Activated CD4-positive, alpha-beta T cell treated with anti-CD3 and anti-CD28 coated beads for 36 hours (primary cell): ENCODE data around the gene TMOD3. TPM values are rescaled to one million over a fixed set of nuclear protein-coding genes. Genes with fewer than 3 reads are reported as not detected.

ENCODE experiments used
- ATAC-seq: fragments of 200-7000 bp; cut with Tn5 transposase; one replicate; pipeline ENCODE4 v1.10.0; 2021; ENCODE audit warnings: mild to moderate bottlenecking, moderate library complexity
- CTCF ChIA-PET: fragments of 350-600 bp; sonication (Branson Sonifier 250); formaldehyde crosslinking; loops from one replicate; lab custom pipeline; 2021; ENCODE audit warnings: antibody characterized with exemption; lab: Charles Lee
- POLR2A ChIA-PET: fragments of 350-600 bp; sonication (Branson Sonifier 250); formaldehyde crosslinking; loops from one replicate; lab custom pipeline; 2021; ENCODE audit warnings: antibody characterized with exemption, inconsistent platforms; lab: Charles Lee
- DNase-seq: peaks from one replicate; pipeline ENCODE4 v3.0.0-alpha.2; 2020
- H3K27ac Mint-ChIP-seq: one replicate; pipeline ENCODE4 v1.8.0; 2021; ENCODE audit warnings: mixed read lengths
- H3K27me3 Mint-ChIP-seq: one replicate; pipeline ENCODE4 v1.8.0; 2021; ENCODE audit warnings: mixed read lengths
- H3K36me3 Mint-ChIP-seq: one replicate; pipeline ENCODE4 v1.8.0; 2021; ENCODE audit warnings: low read depth, mixed read lengths
- H3K4me1 Mint-ChIP-seq: one replicate; pipeline ENCODE4 v1.8.0; 2021; ENCODE audit warnings: mixed read lengths
- H3K4me3 Mint-ChIP-seq: one replicate; pipeline ENCODE4 v1.8.0; 2021; ENCODE audit warnings: mild to moderate bottlenecking, moderate library complexity, mixed read lengths
- H3K9me3 Mint-ChIP-seq: one replicate; pipeline ENCODE4 v1.8.0; 2021; ENCODE audit warnings: low read depth, mixed read lengths
- intact Hi-C, 2 experiments: fragments of 100-400 bp; cut with DNase I in 1 of 2; cut with micrococcal nuclease in 1 of 2; formaldehyde crosslinking; loops; one replicate each; pipeline versions ENCODE4 v1.14.2 to v1.15.1; 2022 to 2024; cut with DNase I, micrococcal nuclease
- total RNA-seq, 2 experiments: library from RNA; stranded (reverse); gene quantifications; one replicate each; pipeline ENCODE4 v1.2.3, GENCODE V29; 2021

Gene TMOD3
- total RNA-seq, 2 experiments from 2014 or later: 52.4 to 55.7 TPM

- intact Hi-C loops: no loop called here
- ATAC-seq (no peak), DNase-seq (no peak)
- Mint-ChIP-seq H3K27me3 (no peaks in the 10 kb centered on the region), H3K4me3 (no peak overlapping the region), H3K27ac (peak overlapping the region; percentile 21), H3K4me1 (peaks cover 2% of the 10 kb centered on the region), H3K36me3 (peaks cover 28% of the 10 kb centered on the region), H3K9me3 (no peaks in the 10 kb centered on the region)
- ChIA-PET POLR2A (no interaction called here), CTCF (no interaction called here)
These were observed 108.8 kb downstream of the TMOD3 start for GRCh38 chr15:51938286-51938685.

- H3K27ac Mint-ChIP-seq: no peak overlapping the region
- ChIA-PET POLR2A (no interaction called here), CTCF (interaction anchor here (0.8 kb wide), 1 partner anchor 14 kb away, joined by 3 read pairs; no protein-coding TSS in a partner anchor)
- no peaks in the 10 kb centered on the region for H3K27me3 Mint-ChIP-seq
- H3K9me3 Mint-ChIP-seq: no peaks in the 10 kb centered on the region
- ATAC-seq (no peak), DNase-seq (no peak)
- peaks cover 35% of the 10 kb centered on the region for H3K36me3 Mint-ChIP-seq
- H3K4me3 Mint-ChIP-seq: no peak overlapping the region
- intact Hi-C loops: no loop called here
- H3K4me1 Mint-ChIP-seq: peaks cover 2% of the 10 kb centered on the region
These were observed 109.8 kb downstream of the TMOD3 start for GRCh38 chr15:51939216-51939615.

GRCh38 chr15:51947124-51947523 lies 117.7 kb downstream of the TMOD3 start:
- intact Hi-C loops: no loop called here

GRCh38 chr15:51952805-51953204 lies 123.4 kb downstream of the TMOD3 start:
- ChIA-PET CTCF (no interaction called here), POLR2A (no interaction called here)
- peaks cover 57% of the 10 kb centered on the region for H3K36me3 Mint-ChIP-seq

More at GRCh38 chr15:51947124-51947523, 117.7 kb downstream of the TMOD3 start:
- no peaks in the 10 kb centered on the region for H3K27me3 Mint-ChIP-seq
- peak overlapping the region; percentile 75 for H3K27ac Mint-ChIP-seq
- POLR2A ChIA-PET: no interaction called here
- no peaks in the 10 kb centered on the region for H3K9me3 Mint-ChIP-seq
- CTCF ChIA-PET: interaction anchor here (0.6 to 0.8 kb wide), 3 partner anchors 78 to 235 kb away, joined by 3 to 5 read pairs (median 3); no protein-coding TSS in a partner anchor
- H3K4me1 Mint-ChIP-seq: peaks cover 9% of the 10 kb centered on the region
- no peak overlapping the region for H3K4me3 Mint-ChIP-seq
- DNase-seq: peak; percentile 13
- peaks cover 59% of the 10 kb centered on the region for H3K36me3 Mint-ChIP-seq
- ATAC-seq: peak; percentile 96

GRCh38 chr15:51955504-51955903 lies 126.1 kb downstream of the TMOD3 start:
- DNase-seq (no peak), ATAC-seq (no peak)
- CTCF ChIA-PET: interaction anchor here (0.9 to 1.4 kb wide), 2 partner anchors 9 to 26 kb away, joined by 3 to 4 read pairs; no protein-coding TSS in a partner anchor
- no peak overlapping the region for H3K27ac Mint-ChIP-seq
- peaks cover 54% of the 10 kb centered on the region for H3K36me3 Mint-ChIP-seq
- POLR2A ChIA-PET: interaction anchor here (0.7 kb wide), 1 partner anchor 1191 kb away, joined by 5 read pairs; no protein-coding TSS in a partner anchor
- H3K4me3 Mint-ChIP-seq: no peak overlapping the region
- H3K9me3 Mint-ChIP-seq: no peaks in the 10 kb centered on the region
- intact Hi-C loops: no loop called here
- no peaks in the 10 kb centered on the region for H3K4me1 Mint-ChIP-seq
- no peaks in the 10 kb centered on the region for H3K27me3 Mint-ChIP-seq

More at GRCh38 chr15:51952805-51953204, 123.4 kb downstream of the TMOD3 start:
- intact Hi-C loops: no loop called here
- ATAC-seq (no peak), DNase-seq (no peak)
- H3K4me1 Mint-ChIP-seq: no peaks in the 10 kb centered on the region
- H3K27ac Mint-ChIP-seq: no peak overlapping the region
- H3K9me3 Mint-ChIP-seq: no peaks in the 10 kb centered on the region
- no peak overlapping the region for H3K4me3 Mint-ChIP-seq
- no peaks in the 10 kb centered on the region for H3K27me3 Mint-ChIP-seq

Other genes starting within 250 kb of the TMOD3 start
- gene DMXL2, start 206.9 kb upstream of the TMOD3 start, total RNA-seq: 1 to 10 TPM; 5.9 to 7.0 TPM
- not detected for gene SCG3, start 148.2 kb upstream of the TMOD3 start, total RNA-seq
- 10 to 100 TPM; 19.1 to 20.1 TPM for gene LYSMD2, start 92.0 kb upstream of the TMOD3 start, total RNA-seq
- 1 to 10 TPM; 5.4 to 6.9 TPM for gene TMOD2, start 78.1 kb upstream of the TMOD3 start, total RNA-seq
- gene LEO1, start 142.1 kb downstream of the TMOD3 start, total RNA-seq: 10 to 100 TPM; 31.4 to 40.0 TPM
- 10 to 100 TPM; 27.3 to 28.1 TPM for gene MAPK6, start 189.6 kb downstream of the TMOD3 start, total RNA-seq